ENCODE measurements around the gene CDC14B.
"Not testable (repeated sequence)": the region's sequence is repeated elsewhere in the genome, so short reads cannot be mapped to it uniquely, and the experiment has no call there.

The CDC14B gene

DNA sequence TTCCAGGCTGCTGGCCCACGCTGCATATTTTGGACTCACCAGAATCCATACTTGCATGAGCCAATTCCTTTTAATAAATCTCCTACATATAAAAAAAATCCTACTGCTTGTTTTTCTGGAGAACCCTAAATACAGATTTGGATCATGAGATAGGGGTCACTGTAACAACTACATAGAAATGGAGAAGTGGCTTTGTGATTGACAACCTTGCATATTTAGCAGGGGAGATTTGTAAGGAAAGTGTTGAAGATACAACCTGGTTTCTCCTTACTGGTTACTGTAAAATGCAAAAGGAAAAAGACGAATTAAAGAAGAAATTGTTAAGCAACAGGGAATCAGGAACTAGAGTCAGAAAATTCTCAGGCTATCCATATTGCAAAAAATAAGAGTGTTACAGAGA lies 94.9 kb downstream of the CDC14B start:
- DNase-seq, result no peak

DNA sequence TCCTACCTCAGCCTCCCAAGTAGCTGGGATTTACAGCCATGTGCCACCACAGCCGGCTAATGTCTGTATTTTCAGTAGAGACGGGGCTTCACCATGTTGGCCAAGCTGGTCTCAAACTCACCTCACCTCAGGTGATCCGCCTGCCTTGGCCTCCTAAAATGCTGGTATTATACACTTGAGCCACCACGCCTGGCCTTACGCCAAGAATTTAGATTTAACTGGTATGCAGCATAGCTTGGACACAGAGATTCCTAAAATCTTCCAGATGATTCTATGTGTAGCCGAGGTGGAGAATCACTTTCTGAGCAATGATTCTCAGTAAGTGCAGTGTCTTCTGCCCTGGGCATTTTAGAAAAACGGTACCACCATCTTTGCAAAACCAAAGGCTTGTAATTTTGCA lies 95.6 kb downstream of the CDC14B start:
- DNase-seq, result no peak

DNA sequence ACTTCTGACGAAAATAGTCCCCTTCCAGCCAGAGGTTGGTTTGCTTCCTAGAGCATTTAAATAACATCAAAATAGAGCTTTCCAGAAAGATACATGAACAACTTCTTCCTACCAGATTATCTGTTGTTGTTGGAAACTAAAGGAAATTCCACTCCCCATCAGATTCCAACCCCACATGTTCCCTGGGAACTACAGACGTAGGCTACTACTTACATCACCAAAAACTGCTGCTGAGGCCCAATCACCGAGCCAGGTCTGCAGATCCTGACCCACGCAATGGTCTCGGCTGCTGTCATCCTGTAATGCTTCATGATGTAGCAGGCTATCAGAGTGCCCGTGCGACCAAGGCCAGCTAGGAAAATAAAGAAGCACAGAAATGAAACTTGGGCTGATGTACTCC lies 96.3 kb downstream of the CDC14B start:
- no peak for DNase-seq

DNA sequence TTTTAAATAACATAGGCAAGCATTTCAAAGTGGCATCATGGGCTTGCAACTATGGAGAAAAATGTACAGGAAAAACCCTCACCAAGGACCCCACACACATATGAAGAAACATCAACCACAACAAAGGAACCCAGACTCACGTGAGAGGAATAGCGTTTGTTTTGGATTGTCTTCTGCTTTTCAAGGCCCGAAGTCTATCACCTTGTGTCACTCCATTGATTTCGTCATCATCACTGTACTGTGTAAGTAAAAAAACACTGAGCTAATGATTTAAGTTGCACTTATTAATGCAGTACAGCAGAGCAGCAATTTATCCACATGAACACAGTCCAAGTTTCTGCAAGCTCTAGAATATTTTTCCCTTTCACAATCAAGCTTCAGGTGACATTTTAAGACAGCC lies 97.3 kb downstream of the CDC14B start:
- no peak for DNase-seq

DNA sequence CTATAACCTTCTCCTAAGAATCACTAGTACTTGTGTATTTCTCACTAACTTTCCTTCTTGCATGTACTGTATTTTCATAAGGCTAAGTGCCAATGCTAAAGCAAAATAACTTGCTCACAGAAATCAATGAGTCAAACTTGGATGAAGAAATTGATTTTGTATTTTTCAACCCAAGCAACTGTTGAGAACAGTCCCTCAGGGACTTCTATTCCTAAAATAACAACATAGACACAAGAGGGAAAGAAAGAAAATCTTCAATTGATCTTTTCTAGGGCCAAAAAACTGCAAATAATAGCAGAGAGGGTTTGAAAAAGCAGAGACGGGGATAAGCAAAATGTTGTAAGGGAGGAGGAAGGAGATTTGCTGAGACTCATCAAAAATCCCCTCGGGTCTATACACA lies 99.9 kb downstream of the CDC14B start:
- DNase-seq, result no peak

DNA sequence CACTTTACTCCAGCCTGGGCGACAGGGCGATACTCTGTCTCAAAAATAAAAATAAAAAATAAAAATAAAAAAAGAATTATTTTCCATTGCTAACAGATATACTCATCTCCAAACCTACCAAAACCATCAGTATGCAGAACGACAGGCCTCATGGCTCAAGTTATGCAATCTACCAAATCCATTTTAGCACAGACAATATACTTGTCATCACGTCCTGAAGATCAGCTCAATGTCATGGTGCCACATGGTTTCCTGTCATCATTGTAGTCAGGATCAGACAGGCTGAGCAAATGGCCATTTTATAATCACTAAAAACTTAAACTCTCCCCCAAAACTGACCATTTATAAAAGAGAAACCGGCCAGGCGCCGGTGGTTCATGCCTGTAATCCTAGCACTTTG lies 100.5 kb downstream of the CDC14B start:
- no peak for DNase-seq

DNA sequence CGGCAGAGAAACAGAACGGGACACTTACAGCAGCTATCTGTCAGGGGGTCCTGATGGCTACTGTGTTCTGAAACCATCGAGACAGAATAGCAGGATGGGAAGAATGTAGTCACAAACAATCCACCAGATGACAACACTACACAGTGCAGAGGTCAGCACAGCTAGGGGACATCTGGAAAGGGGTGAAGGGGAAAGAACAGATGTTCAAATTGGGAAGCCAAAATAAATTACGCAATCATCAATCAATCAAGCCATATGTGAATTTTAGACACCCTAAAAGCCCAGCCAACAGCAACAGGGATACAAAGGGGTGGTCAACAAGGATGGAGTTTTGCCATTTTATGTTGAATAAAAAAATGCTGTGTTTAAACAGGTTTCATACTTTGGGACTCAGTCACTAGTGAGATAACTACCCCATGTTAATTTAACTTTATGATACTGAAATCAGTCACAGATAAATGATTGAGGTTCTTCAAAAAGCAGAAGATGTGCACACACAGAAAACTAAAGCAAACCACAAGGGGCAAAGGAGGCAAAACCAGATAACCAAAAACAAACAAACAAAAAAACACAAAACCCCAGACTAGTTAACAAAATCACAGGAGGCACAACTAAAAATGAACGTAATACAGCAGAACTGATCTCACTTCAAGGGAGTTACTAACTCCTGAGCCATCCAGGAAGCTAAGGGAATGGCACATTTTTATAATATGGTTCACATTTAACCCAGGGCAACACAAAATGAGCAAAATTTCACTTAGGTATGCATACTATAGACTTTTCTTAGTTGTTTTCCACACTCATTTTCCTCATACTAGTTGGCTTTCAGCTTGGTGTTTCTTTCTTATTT lies 103.8 kb downstream of the CDC14B start:
- DNase-seq, result no peak

DNA sequence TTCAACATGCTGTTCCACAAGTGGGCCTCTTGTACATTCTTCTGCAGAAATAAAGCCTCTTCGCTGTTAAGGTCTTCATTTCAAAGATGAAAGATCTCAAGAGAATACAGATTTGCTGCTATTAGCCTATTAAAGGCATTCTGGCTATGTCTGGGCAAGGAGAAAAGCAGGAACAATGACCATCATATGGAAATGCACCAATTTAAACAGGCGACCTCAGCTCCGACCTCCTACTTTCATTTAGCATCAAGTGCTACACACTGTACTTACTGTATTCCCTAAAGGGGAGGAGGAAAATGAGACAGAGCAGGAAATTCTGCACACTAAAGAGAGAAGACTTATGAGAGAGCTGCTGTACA lies 104.9 kb downstream of the CDC14B start:
- DNase-seq, result no peak

DNA sequence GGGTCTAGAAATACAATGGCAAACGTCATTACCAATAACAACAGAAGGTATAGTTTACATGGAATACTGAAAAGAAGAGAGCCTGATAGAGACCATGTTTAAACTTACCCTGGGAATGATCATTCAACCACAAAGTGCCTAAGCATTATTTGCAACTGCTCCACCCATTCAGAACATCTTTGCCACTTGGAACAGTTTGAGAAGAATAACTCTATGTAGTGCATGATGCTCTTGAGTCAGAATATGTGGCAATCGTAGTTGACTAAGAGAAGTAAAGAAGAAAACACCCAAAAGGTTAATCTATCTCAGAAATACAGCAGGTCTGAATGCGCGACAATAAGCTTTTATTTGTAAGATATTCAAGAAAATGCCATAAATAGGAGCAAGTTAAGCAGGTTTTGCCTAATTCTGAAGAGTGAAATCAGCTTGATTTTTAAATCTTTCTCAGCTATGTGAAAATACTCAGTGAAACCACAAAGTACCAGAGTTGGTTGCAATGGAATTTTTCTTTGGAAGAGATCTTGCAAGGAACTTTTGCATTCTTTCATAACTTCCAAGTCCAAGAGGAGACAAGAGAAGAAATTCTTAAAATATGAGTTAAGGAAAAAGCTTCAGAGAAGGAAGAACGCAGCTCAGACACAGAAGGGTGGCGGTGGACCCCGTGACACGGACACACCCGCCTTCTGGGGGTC lies 105.4 kb downstream of the CDC14B start:
- DNase-seq, result no peak

DNA sequence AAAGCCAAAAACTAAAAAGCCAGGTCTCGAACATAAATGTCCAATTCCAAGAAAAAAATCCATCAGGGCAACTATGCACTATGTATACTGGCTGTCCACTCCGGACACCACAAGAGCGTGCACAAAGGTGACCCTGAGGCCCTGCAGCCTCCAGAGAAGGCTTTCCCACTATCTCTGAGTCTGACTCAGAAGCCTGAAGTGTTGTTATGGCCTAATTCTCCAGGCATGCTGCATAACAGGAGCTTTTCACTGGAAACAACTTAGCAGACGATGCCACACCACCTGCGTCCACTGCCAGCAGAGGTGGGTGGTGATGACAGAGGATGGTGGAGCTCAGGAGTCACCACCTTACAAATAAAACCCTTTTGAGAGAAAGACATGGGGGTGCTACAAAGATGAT lies 106.0 kb downstream of the CDC14B start:
- DNase-seq, result no peak

DNA sequence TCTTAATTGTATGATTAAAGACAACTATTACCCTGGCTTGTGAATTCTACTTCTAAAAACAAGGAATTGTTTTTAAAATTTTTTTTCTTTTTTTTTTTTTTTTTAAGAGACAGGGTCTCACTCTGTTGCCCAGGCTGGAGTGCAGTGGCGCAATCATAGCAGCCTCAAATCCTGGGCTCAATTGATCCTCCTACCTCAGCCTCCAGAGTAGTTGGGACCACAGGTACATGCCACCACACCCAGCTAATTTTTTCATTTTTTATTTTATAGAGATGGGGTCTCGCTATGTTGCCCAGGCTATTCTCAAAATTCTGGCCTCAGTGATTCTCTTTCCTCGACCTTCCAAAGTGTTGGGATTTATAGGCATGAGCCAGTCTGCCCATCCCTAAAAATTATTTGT lies 107.4 kb downstream of the CDC14B start:
- DNase-seq, result no peak

DNA sequence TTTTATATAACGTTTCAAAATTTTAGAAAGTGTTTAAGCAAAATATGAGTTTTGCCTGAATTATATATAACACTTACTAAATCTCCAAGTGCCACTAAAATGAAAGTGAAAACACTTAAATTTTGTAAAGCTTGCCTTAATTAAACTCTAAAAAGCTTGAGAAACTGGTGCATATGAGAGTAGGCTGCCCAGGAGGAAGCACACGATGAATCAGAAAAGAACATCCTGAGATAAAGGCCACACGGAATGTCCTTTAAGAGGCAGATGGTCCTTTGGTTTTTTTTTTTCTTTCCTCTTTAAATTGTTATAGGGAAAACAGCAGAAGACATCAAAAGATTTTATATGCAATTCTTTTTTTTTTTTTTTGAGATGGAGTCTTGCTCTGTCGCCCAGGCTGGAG lies 109.4 kb downstream of the CDC14B start:
- no peak for DNase-seq

DNA sequence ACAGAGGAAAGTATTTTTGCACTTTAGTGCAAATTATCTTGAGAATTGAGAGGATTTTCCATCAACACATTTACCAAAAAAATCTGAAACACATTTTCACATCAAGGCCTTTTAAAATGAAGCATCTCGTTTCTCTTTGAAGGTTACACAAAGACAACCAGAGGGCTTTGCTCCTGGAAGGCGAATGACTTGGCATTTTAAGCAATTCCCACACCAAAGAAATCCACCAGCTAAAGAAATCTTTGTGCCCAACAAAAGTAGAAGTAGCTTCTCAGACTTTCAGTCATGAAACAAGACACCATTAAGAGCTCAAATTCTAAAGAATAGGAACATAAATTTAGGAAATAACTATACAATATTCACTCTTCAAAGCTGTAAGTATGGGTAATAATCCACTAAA lies 109.8 kb downstream of the CDC14B start:
- DNase-seq, result no peak

DNA sequence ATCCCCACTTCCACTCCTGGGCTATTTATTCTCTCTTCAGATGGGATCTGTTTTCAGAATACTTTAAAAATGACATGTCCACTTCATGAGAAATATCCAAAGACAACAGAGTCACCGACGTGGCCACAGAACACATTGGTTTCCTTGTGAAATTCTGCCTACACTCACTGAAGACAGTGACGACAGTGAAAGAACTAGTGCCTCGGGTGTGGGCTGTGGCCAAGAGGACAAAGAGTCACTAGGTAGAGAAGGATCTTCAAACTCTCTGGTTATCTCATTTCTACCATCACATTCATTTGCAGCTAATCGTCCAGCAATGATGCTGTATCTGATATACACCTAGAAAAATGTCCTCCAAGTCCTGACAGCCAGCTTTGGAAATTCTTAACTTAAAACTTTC lies 110.6 kb downstream of the CDC14B start:
- no peak for DNase-seq

DNA sequence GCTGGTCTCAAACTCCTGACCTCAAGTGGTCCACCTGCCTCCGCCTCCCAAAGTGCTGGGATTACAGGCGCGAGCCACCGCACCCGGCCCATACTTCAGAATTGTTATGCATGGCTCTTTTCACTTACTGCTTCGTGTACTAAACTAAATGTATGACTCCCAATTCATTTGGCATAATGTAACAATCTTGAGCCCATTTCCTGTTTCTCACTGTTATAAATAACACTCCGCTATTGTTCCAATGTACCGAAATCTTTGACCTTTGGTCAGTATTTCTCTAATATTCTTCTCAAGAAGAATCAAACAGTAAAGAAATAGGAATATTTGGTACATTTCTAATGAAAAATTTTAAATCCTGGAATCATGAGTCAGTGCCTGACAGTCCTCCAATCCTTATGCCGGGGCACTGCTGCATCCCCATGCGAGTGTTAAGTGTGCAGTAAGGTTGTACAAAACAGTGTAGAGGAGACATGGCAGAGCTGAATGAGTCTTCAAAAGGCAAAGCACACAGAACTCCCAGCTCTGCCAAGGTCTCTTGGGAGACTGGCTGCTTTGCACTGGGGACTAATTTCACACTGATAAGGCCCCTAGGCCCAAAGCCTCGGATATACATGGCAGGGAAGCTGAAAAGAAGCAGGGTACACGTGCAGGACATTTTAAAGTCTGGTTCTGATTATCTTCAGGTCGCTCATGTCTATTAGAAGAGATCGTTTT lies 111.3 kb downstream of the CDC14B start:
- DNase-seq, result no peak

DNA sequence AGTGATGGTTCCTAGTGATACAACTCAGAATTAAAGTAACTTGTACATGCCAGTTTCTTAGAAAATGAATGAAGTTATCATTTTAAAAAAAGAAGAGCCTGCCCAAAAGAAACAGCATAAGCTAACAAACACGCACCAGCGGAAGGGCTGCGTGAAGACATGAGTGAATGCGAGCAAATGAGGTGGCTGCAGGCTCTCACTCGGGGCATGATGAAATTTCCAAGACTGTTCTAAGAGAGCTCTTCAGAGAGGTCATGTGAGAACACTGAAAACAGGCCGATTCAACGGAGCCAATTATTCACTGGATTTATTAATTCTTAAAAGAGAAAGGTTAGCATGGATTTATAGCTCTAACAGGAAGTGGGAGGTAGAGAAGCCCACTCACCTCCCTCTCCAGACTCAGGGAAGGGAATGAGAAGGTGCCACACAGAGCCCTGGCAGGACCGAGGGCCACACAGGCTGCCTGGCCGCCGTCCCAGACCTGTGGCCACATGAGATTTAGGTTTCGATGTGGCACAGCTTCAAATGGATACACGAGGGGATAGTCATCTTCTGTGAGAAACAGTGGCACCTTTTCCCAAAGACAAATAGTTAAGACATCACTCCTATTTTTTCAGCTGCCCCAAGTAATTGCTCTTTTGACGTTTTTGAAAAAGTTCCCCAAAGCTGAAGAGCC lies 114.2 kb downstream of the CDC14B start:
- DNase-seq, result no peak

DNA sequence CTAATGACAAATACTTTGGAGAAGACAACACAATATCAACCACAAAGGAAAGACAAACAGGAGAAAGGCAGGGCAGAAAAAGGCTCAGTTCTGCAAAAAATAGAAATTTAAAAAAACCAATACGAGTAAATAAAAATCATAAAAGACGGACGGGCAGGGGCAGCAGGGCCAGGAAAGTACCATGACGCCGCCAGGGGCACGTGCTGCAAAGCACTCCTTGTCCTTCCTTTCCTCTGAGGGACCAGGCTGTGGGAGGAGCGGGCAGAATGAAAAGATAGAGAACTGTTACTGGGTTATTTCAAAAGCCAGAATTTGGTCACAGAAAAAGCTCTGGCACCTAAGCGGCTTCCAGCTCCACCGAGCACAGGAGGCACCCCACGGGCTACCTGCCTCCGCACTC lies 115.7 kb downstream of the CDC14B start:
- DNase-seq, result no peak

DNA sequence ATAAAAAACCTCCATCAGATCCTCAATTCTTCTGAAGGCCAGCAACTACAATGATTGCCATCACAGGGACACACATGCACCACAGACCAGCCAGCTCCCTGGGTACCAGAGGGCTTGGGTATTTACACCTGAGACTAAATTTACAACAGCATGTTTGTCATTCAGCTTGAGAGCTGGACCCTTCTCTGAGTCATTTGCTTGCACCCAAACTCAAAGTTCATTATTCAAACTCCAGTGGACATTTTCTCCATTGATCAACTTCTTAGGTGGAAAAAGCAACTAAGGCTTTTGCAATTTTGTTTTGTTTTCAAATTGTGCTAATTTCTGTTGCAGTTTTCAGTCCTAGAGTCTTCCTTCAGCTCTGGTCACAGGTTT lies 116.3 kb downstream of the CDC14B start:
- not testable (repeated sequence) for DNase-seq

DNA sequence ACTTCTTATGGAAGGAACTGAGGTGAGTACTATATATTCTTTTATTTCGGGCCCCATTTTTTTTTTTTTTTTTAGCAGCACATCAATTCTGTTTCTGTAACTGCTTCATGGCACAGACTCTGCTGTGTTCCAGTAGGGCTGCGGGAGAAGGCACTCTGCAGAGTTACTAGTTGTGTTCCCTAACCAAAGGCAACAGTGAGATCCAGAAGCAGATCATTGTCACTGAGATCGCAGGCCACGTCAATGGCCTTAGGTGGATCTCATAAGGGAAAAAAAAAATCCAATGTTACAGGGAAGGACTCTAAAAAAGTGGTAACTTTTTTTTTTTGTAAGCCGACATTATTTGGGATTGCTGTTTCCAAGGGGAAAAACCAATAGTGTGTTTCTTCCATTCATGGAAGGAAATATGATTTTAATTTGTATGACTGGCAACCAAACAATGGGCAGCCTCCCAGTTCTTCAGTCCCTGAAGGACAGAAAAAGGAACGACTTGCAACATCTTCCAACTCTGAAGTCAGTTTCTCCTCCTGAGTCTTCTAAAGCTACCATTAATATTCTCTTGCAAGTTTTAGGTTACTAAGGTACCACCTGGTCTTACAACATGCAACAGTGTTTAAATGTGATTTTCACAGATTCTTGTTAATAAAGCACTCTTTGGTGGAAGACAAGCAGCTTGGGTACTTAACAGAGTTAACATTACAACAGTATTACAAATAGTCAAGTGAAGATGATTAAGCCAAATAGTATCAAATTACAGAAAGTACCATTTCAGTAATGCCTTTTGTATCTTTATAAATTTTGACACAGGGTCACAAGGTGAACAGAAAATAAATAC lies 116.9 kb downstream of the CDC14B start:
- DNase-seq, result no peak

DNA sequence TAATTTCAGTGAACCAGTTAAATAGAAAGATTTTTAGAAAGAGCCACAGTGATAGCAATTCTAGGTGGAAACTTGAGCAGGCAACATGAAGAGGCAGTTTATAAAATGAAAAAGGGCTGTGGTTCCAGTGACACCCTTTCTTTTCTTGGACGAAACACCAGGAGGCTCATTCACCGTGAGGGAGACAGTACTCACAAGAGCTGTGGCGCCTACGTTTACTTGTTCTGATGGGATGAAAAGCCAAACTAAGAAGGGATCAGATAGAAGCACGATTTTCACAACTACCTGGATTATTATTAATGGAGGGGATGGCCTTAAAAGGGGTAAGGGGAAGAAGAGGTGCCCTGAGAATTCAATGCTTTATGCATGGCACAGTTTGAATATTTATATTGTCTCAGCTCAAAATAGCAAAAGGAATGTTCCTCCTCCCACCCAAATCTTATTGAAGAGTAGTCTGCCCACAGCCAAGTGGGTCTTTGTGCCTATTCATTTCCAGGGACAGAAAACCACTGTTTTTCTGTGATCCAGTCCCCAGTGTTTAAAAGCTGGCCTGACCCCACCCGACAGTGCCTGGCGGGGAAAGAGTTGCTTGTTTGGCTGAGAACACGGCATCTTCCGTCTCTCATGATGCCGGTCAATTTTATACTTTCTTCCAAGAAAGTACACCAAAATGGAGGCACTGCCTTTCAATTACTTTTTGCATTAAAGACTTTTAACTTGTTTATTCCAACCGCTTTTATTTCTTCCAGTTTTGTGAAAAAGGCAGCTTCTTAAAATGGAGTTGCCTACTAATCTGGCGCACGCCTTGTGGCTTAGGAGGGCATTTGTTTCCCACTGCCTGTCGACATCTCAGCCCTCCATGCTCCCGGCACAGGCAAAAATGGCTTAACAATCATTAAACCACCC lies 117.8 kb downstream of the CDC14B start:
- no peak for DNase-seq

Measured in activated CD4-positive, alpha-beta T cell treated with anti-CD3 and anti-CD28 coated beads for 48 hours (primary cell).